GM19468 (cell line): ENCODE results near the gene SLC39A8.
"Not testable (repeated sequence)": the region's sequence is repeated elsewhere in the genome, so short reads cannot be mapped to it uniquely, and the experiment has no call there.

Source experiments
- ATAC-seq: cut with Tn5 transposase; IDR thresholded peaks from one replicate; pipeline ENCODE4 v1.9.1; 2021; ENCODE audit warnings: mild to moderate bottlenecking, moderate library complexity, moderate number of reproducible peaks; ENCODE audit not compliant: unreplicated experiment; ENCODE audit errors: extremely low read depth

The SLC39A8 gene

DNA sequence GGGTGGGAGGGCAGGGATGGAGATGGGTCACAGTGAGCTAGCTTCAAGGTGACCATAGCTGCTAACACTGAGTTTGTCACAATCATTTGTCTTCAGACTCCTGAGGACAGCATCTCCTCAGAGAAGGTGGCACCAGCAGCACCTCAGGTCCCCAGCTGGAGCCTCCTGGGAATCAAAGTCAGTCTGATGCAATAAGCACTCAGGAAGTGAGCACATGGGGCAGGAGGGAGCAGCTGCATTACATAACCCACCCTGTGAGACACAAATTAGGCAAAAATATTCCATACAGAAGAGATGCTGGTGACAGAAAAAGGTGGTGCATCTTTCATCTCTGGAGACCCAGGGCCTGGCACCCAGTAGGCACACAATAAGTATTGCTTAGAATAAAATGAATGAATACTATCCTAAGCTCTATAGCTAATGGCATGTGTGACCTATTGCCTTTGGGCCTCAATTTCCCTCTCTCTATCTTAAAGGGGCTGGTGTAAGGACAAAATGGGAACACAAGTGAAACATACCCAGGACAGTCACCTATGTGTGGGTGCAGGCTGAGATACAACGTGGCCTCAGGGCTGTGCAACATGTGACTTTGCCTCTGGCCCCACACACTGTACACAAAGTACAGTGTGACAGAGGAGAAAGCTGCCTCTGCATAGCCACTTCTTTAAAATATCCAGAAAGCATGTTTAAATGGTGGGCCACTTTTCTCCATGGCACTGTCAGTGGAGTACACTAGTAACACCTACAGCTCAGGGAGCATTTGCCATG, 37.1 kb downstream of the SLC39A8 start:
- ATAC-seq: no peak

GRCh38 chr4:102305666-102306065, 39.6 kb downstream of the SLC39A8 start:
- no peak for ATAC-seq

- no peak for ATAC-seq
These were observed 42.5 kb downstream of the SLC39A8 start for GRCh38 chr4:102302762-102303161.

GRCh38 chr4:102301167-102301566, 44.1 kb downstream of the SLC39A8 start:
- no peak for ATAC-seq

- ATAC-seq: peak; percentile 48
These were observed 45.8 kb downstream of the SLC39A8 start for GRCh38 chr4:102299354-102300107.

DNA sequence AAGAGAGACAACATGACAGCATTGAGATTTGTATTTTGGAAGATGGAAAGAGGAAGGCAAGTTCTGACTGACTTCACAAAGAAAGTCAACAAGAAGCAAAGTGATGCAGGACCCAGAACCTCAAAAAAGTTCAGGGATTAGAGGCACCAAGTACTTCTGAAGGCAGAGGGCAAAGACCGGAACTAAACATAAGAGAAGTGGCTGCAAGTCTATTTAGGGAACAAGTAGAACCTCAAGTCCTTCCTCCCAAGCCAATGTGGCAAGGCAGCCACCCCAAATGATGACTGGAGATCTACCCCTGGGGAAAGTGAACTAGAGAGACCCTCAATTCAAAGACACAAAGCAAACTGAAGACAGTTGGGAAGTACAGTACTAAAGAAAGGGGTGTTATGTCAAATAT, 46.6 kb downstream of the SLC39A8 start:
- ATAC-seq: no peak

DNA sequence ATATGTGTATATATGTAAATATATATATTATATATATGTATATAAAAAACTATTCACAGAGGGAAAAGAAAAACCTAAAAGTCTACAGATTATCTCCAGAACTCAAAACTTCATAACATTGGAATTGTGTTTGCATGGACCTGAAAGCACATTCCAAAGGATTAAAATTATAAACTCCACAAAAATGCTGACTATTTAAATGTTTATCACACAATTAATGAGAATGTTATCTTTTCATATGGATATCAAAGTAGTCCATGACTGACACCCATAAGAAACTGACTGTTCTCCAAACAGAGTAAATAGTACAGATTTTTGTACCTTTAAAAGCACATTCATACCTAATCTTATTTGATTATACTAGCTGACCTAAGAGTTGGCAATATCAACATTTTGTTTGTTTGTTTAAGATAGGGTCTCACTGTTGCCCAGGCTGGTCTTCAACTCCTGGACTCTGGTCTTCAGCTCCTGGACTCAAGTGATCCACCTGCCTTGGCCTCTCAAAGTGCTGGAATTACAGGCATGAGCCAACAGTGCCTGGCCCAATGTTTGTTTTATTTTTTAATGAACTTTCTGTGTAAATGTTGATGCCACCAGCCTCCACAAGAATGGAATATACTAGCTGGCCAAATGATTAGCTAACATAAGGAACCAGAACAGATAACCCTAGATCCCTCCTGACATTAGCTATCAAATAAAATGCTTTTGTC, 50.0 kb downstream of the SLC39A8 start:
- ATAC-seq: no peak

GRCh38 chr4:102288497-102288896, 56.8 kb downstream of the SLC39A8 start:
- no peak for ATAC-seq

DNA sequence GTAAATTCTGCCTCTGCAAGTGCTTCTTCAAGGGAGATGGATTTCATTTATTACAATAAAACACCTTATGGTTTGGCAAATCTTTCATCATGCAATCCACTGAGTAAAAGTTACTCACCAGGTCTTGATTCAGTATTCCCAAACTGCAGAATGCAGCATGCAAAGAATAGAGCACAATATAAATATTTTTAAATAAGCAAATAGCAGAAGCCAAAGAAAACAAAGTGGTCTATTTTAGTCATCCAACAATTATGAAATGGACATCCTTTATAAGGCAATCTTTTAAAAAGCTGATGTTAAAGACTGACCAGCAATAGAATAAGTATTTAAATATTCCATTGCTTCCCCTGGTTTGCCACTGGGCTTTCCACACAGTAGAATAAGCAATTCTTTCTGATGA, 59.5 kb downstream of the SLC39A8 start:
- no peak for ATAC-seq

GRCh38 chr4:102281171-102281839, 64.0 kb downstream of the SLC39A8 start:
- ATAC-seq: no peak

DNA sequence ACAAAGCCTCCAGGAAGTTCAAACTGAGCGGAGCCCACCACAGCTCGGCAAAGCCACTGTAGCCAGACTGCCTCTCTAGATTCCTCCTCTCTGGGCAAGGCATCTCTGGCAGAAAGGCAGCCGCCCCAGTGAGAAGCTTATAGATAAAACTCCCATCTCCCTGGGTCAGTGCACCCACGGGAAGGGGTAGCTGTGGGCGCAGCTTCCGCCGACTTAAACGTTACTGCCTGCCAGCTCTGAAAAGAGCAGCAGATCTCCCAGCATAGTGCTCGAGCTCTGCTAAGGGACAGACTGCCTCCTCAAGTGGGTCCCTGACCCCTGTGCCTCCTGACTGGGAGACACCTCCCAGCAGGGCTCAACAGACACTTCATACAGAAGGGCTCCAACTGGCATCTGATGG, 72.0 kb downstream of the SLC39A8 start:
- ATAC-seq: not testable (repeated sequence)

GRCh38 chr4:102272318-102272717, 73.0 kb downstream of the SLC39A8 start:
- ATAC-seq: no peak

- ATAC-seq: no peak
These were observed 76.9 kb downstream of the SLC39A8 start for GRCh38 chr4:102268355-102268754.

DNA sequence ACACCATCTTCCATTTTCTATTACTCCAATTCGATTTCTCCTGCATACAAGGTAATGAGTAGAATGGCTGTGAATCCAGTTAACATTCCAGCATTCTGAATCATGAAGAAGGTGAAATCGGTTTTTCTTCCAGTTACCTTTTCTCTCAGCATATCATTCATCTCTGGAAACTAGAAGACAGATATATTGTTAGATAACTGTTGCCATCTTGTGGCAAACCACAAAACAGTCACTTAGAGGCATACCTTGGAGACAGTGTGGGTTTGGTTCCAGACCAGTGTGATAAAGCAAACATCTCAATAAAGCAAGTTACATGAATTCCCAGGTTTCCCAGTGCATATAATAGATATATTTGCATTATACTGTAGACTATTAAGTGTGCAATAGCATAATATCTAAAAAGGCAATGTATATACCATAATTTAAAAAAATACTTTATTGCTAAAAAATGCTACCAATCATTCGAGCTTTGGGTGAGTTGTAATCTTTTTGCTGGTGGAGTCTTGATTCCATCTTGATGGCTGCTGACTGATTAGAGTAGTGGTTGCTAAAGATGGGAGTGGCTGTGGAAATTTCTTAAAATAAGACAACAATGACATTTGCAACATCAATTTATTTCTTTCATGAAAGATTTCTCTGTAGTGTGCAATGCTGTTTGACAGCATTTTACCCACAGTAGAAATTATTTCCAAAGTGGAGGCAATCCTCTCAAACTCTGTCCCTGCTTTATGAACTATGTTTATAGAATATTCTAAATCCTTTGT, 82.1 kb downstream of the SLC39A8 start:
- peak; percentile 86 for ATAC-seq

DNA sequence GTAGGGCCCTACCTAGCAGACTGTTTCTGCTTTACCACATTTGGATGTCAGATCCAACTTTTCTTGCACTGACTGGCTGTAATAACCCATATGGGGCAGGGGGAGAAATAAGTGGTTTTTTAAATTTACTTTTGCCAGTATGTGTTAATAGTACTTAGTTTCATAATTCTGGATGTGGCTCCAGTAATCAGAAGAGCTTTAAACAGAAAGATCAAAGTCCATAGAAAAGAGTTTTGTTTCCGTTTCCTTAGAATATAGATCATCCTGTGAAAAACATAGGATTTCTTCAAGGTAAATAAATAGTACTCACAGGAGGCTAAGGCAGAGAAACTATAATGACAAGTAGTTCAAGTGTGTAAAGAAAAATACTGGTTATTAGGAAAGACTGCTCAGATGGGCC, 85.6 kb downstream of the SLC39A8 start:
- no peak for ATAC-seq

DNA sequence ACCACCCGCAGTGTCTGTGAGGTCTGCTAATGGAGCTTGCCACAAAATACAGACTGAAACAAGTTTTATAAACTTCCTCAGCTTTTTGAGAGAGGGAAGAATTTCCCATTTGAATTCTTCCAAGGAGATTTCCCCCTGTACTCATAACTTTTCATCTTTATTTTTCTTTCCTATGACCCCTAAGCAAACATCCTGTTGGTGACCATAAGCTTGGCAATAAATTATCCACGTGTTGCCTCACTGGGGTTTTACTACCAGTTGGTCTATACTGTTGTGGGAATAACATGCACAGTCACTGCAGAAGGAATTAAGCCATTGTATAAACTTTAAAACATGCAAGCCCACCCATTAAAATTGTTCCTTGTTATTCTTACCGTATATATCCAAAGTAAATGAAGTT, 86.2 kb downstream of the SLC39A8 start:
- no peak for ATAC-seq

DNA sequence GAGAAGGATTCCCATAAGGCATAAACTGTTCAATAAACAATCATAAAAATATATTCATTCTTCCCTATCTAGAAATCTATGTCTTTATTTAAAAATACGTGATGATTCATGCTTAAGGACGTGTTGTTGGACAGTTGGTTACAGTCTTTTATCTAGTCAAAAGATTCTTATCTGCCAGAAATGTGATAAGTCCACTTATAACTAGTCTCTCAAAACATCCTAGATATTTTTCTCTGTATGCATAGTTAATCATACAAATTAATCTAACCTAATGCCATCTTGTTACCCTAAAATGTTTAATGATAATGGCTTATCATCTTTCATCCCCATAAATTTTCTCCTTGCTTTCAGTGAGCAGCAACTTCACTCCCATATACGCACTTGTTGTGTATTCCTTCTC, 89.0 kb downstream of the SLC39A8 start:
- ATAC-seq: no peak

GRCh38 chr4:102253860-102254259, 91.4 kb downstream of the SLC39A8 start:
- no peak for ATAC-seq

- ATAC-seq: no peak
These were observed 93.1 kb downstream of the SLC39A8 start for GRCh38 chr4:102252171-102252570.

GRCh38 chr4:102250341-102250740, 94.9 kb downstream of the SLC39A8 start:
- ATAC-seq: no peak
